Stimulated activated naive CD8-positive, alpha-beta T cell treated with anti-CD3 and anti-CD28 coated beads, Interleukin-15, amount 100 ng/mL, for 72 hours (primary cell): ENCODE data around the gene AGTRAP.

Source experiments
- ATAC-seq: fragments of 150-1000 bp; cut with Tn5 transposase; 2 replicates; pipeline ENCODE4 v1.10.0; 2021; ENCODE audit warnings: mild to moderate bottlenecking, moderate library complexity
- DNase-seq, 2 donors: peaks; one replicate each; pipeline ENCODE4 v3.0.0; 2021 to 2022
- H3K27ac Mint-ChIP-seq, 2 donors: one replicate each; pipeline ENCODE4 v1.8.0; 2022; ENCODE audit warnings: mild to moderate bottlenecking in 2 of 2, mixed read lengths in 2 of 2, moderate library complexity in 2 of 2
- H3K27me3 Mint-ChIP-seq: one replicate; pipeline ENCODE4 v1.8.0; 2022; ENCODE audit warnings: mixed read lengths
- H3K4me1 Mint-ChIP-seq: one replicate; pipeline ENCODE4 v1.8.0; 2022; ENCODE audit warnings: mild to moderate bottlenecking, mixed read lengths
- H3K4me3 Mint-ChIP-seq, 2 donors: one replicate each; pipeline ENCODE4 v1.8.0; 2022; ENCODE audit warnings: mild to moderate bottlenecking in 2 of 2, mixed read lengths in 2 of 2, moderate library complexity in 1 of 2
- H3K9me3 Mint-ChIP-seq, 2 donors: one replicate each; pipeline ENCODE4 v1.8.0; 2022; ENCODE audit warnings: mixed read lengths in 2 of 2

The AGTRAP gene

DNA sequence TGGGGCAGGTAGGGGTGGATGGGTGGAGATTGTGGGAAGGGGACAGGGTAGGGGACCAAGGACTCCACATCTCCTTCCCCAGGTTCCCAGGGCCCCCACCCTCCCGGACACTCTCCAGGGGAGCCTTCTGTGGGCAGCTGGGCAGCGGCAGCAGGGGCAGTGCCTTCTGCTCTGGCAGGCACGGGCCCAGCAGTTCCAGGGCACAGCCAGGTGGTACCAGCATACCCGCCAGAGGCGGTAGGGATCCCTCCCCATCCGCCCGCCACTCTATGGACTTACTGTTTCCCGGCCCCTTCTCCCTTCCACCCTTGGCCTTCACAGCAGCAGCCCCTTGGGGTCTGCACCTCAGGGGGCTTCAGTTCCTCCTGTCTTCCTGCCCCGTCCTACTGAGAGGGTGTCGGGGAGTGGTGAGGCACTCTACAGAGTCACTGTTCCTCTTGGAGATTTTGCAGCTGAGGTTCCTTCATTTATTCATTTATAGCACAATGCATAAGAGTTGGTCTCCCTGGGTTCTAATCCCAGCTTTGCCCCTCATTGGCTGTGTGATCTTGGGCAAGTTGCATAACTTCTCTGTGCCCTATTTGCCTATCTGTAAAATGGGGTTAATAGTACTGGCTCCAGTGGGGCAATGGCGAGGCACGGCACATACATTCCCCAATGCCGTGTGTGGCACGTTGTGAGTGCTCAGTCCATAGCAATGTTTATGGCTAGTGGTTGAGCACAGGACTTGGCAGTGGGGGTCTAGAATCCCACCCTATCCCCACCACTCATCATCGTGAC is 43.1 kb downstream of the AGTRAP start:
- no peak overlapping the region for H3K27ac Mint-ChIP-seq
- H3K27me3 Mint-ChIP-seq: no peaks in the 10 kb centered on the region
- H3K4me1 Mint-ChIP-seq: peaks cover 2% of the 10 kb centered on the region
- no peak for DNase-seq
- H3K4me3 Mint-ChIP-seq: no peak overlapping the region
- no peaks in the 10 kb centered on the region for H3K9me3 Mint-ChIP-seq
- ATAC-seq: no peak

DNA sequence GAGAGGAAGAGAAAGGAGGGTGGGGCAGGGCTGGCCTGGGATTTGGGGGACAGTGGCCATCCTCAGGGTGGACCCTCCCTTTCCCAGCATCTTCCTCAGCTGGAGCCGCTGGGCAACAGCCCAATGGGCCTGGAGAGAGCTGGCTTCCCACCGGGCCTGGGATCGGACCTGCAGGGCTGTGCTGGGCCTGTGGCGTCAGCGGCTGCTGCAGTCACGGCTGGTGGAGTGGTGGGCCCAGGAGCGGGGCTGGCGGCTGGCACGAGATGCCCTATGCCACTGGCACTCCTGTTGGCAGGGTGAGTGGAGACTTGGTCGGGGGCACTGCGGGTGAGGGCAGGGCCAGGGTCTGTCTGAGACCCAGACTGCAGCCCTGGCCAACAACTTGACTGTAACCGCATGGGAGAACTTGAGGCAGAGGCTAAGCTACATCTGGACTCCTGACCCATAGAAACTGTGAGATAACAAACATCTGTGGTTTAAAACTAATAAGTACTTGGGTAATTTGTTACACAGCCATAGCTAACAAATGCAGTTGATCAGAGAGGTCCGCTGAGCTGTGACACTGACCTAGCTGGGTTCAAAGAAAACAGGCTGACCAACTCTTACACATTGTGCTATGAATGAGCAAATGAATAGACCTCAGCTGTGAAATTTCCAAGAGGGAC is 43.9 kb downstream of the AGTRAP start:
- DNase-seq (no peak), ATAC-seq (no peak)
- Mint-ChIP-seq H3K27ac (no peak overlapping the region), H3K27me3 (no peaks in the 10 kb centered on the region), H3K4me3 (no peak overlapping the region), H3K4me1 (peaks cover 10% of the 10 kb centered on the region), H3K9me3 (no peaks in the 10 kb centered on the region)

DNA sequence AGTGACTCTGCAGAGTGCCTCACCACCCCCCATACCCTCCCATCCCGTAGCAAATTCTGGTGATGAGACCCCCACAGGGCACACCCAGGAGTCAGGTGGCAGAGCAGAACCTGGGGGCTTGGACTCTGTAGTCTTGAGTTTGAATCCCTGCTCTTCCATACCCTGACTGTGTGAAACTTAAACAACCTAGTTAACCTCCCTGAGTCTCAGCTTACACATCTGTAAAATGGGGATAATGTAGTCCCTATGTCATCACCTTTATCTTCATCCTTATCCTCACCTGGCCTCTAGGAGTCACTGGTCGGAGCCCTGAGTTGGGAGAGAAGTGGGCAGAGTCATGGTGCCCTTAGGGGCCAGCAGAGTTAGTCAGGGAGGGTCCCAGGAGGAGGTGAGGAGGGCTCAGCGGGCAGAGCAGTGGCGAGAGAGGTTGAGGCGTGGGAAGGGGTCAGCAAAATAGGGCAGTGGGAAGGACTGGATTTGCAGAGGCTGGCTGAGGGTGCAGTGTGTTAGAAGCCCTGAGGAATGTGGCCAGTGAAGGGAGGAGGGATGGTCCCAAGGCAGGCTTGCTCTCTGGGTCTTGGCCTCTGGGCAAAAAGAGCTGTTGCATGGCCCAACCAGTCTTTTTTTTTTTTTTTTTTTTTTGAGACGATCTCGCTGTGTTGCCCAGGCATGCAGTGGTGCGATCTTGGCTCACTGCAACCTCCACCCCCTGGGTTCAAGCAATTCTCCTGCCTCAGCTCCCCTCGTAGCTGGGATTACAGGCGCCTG is 44.6 kb downstream of the AGTRAP start:
- Mint-ChIP-seq H3K9me3 (no peaks in the 10 kb centered on the region), H3K27ac (no peak overlapping the region), H3K27me3 (no peaks in the 10 kb centered on the region), H3K4me1 (peaks cover 17% of the 10 kb centered on the region), H3K4me3 (no peak overlapping the region)
- DNase-seq: no peak
- no peak for ATAC-seq

DNA sequence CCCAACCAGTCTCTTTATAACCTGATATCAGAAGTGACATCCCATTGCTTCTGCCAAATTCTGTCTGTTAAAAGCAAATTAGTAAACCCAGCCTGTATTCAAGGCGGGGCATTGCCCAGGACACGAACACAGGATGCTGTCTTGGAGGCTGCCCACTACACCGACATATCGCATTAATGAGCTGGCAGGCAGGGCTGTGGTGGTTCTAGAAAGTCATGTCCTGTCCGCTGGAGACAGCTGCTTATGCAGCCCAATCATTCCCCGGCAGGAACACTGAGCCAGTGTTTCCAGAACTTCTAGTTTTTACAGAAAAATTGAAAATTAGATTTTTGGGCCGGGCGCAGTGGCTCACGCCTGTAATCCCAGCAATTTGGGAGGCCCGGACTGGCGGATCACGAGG is 45.4 kb downstream of the AGTRAP start:
- Mint-ChIP-seq H3K27me3 (no peaks in the 10 kb centered on the region), H3K27ac (no peak overlapping the region), H3K9me3 (no peaks in the 10 kb centered on the region), H3K4me3 (no peak overlapping the region), H3K4me1 (peaks cover 19% of the 10 kb centered on the region)
- ATAC-seq (no peak), DNase-seq (no peak)

DNA sequence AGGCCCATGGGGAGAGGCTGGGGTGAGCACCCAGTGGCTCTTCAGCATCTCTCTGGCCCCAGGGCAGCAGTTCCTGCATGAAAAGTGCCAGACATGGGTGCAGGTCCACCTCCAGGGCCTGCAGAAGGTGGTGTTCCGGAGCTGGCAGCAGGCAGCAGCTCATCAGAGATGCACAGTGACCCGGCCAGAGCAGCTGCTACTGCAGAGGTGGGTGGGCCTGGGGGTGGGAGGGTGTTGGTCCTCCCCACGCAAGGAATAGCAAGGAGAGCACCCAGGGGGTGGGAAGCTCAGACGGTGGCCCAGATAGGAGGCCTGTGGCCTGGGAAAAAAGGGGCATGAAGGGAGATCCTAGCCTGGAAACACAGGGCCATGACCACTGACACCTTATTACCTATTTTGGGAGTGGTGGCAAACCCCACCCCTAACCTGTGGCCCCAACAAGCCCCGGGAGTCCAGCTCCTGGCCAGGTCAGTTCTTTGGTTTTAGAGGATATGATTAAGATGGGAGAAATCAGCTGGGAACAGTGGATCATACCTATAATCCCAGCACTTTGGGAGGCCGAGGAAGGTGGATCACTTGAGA is 46.3 kb downstream of the AGTRAP start:
- Mint-ChIP-seq H3K9me3 (no peaks in the 10 kb centered on the region), H3K27ac (no peak overlapping the region), H3K27me3 (no peaks in the 10 kb centered on the region), H3K4me1 (peaks cover 19% of the 10 kb centered on the region), H3K4me3 (no peak overlapping the region)
- DNase-seq: no peak
- ATAC-seq: no peak

DNA sequence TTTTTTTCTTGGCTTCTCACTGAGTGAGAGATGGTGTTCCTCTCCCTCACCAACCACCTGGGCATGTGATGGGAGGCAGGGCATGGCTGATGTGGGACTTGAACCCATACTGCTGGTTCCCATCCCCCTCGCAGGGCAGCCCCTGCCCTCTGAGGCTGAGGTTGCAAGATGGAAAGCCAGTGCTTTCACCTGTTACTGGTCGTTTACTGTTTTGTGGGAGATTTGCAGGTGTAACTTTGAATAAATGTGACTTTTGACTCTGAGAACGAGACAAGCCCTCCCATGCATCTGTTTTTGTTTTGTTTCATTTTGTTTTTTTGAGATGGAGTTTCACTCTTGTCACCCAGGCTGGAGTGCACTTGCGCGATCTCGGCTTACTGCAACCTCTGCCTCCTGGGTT is 47.6 kb downstream of the AGTRAP start:
- ATAC-seq: no peak
- peaks cover 19% of the 10 kb centered on the region for H3K4me1 Mint-ChIP-seq
- no peak overlapping the region for H3K4me3 Mint-ChIP-seq
- no peaks in the 10 kb centered on the region for H3K27me3 Mint-ChIP-seq
- DNase-seq: no peak
- no peaks in the 10 kb centered on the region for H3K9me3 Mint-ChIP-seq
- no peak overlapping the region for H3K27ac Mint-ChIP-seq

DNA sequence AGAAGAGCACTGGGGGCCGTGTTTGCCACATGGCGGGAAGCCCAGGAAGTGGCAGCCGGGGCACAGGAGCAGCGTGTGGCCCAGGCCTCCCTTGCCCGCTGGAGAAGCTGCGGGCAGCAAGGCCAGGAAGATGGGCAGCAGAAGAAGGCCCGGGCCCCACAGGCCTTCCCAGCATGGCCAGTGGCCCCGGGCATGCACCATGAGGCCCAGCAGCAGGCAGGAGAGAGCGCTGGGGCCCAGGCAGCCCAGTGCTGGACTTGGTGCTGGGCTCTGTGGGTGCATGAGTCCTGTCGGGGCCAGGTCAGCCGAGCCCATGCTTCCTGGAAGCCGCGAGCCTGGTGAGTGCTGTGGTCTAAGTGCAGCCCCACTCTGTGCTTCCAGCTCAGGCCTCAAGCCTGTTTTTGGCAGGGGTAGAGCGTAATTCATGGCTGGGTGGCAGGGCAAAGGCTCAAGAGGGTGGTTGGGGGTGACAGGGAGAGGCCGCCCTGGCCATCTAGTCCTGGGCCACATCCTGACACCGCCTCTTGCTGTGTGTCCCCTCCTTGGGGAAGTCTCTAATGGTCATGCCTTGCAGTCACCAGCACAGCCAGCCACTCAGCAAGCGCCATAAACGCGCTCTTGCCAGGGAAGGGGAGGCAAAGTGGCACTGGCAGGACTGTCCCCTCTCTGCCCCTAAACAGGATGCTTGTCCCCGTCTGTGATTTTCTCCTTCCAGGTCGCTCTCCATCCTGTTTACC is 48.5 kb downstream of the AGTRAP start:
- no peak for DNase-seq
- peak; percentile 33 for ATAC-seq
- Mint-ChIP-seq H3K27ac (no peak overlapping the region), H3K27me3 (no peaks in the 10 kb centered on the region), H3K4me3 (peak overlapping the region in 1 of 2 donors; percentile 67), H3K4me1 (peaks cover 19% of the 10 kb centered on the region), H3K9me3 (no peaks in the 10 kb centered on the region)

DNA sequence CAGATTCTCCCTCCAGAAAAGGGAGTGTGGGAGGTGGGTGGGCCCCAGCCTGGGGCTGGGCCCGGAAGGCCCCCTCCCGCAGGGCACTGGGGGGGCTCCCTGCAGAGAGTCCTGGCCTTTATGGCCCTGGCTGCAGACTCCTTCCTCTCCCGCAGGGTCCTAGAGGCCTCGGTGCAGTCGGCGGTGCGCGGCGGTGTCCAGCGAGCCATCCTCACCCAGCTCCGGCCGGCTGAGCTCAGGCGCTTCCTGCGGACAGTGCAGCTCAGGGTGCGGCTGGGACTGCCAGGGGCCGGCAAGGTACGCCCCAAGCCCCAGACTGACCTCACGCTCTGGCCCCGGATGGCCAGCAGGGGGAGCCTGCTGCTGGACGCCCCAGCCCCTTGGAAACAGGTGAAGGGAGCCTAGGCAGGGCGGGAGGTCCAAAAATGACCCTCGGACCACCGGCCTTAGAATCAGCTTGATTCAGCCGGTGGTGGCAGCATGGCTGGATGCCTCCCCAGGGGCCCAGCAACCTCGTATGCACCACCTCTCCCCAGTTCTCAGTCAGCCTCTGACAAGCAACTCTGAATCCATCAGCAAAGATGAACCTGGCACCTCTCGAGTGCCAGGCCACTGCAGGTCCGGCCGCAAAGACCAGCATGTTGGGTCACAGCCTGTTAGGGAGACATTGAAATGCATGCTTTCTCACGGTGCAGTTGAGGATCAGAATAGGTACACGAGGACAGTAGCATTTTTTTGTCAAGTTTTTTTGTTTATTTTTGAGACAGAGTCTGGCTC is 49.2 kb downstream of the AGTRAP start:
- no peaks in the 10 kb centered on the region for H3K9me3 Mint-ChIP-seq
- DNase-seq: peak; percentile 39 to 48
- peaks cover 19% of the 10 kb centered on the region for H3K4me1 Mint-ChIP-seq
- peak overlapping the region in 1 of 2 donors; percentile 20 for H3K27ac Mint-ChIP-seq
- no peaks in the 10 kb centered on the region for H3K27me3 Mint-ChIP-seq
- peak overlapping the region; percentile 42 to 67 for H3K4me3 Mint-ChIP-seq
- peak; percentile 78 for ATAC-seq

DNA sequence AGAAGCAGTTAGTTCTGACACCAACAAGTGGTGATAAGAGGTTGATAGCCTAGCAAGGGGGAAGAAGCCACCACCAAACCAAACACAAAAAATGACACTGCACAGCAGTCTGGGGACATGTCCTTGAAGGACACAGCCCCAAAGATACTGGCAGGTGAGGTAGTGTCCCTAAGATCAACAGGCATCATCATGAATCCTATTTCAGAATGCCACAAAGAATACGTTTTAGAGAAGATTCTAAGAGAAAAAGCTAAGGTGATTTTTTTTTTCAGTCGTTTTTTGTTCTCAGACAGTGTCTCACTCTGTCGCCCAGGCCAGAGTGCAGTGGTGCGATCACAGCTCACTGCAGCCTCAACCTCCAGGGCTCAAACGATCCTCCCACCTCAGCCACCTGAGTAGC is 50.2 kb downstream of the AGTRAP start:
- no peak overlapping the region for H3K27ac Mint-ChIP-seq
- peaks cover 19% of the 10 kb centered on the region for H3K4me1 Mint-ChIP-seq
- no peaks in the 10 kb centered on the region for H3K9me3 Mint-ChIP-seq
- no peak overlapping the region for H3K4me3 Mint-ChIP-seq
- ATAC-seq: no peak
- no peak for DNase-seq
- no peaks in the 10 kb centered on the region for H3K27me3 Mint-ChIP-seq

DNA sequence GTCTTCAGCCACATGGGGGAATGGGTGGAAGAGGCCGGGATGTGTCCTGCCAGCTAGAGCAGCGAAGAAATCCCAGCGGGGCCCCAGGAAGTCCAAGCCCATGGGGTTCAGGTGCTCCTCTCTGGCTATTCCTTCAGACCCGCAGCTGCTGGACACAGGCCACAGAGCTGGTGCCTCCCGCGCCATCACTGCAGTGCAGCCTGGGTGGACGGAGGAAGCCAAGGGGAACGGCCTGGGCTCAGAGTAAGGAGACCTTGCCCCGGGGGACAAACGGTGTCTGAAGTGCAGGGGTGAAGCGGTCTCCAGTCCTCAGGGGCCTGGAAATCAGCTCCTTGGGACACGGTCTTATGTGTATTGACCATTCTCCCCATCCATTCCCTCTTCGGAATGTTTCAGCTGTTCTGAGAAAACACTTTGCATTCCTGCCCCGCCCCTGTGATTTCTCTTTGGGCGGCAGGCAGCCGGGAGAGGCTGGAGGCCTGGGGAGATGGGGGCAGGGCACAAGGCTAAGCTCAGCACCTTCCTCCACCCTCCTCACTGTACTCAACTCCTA is 51.4 kb downstream of the AGTRAP start:
- DNase-seq (no peak), ATAC-seq (no peak)
- Mint-ChIP-seq H3K27ac (no peak overlapping the region), H3K4me1 (peaks cover 19% of the 10 kb centered on the region), H3K4me3 (no peak overlapping the region), H3K9me3 (no peaks in the 10 kb centered on the region), H3K27me3 (no peaks in the 10 kb centered on the region)

DNA sequence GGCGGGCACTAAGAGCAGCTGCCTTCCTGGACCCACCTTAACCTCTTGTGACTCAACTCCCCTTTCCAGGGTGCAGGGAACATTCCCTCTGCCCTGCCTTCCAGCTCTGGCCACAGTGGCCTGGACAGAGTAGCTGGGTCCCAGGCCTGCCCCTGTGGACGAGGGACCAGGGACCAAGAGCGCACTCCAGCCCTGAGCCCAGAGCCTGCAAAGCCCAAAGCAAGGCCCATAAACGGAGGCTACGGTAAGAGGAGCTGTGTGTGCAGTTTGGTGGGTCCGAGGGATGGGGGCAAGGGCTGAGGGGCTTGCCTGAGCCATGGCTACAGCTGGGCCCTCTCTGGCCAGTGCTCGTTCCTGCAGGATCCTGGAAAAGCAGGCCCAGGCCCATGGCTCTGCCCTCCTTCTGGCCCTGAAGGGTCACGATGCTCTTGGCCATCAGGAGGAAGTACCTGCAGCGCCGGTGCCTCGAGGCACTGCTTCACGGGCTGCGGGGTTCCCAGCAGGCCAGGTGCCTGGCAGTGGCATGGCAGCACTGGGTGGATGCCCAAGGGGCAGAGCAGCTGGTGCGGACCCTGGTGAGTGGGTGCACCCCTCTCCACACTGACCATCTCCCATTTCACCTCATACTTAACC is 52.0 kb downstream of the AGTRAP start:
- no peaks in the 10 kb centered on the region for H3K9me3 Mint-ChIP-seq
- DNase-seq (no peak), ATAC-seq (no peak)
- no peaks in the 10 kb centered on the region for H3K27me3 Mint-ChIP-seq
- peaks cover 19% of the 10 kb centered on the region for H3K4me1 Mint-ChIP-seq
- H3K4me3 Mint-ChIP-seq: no peak overlapping the region
- no peak overlapping the region for H3K27ac Mint-ChIP-seq

DNA sequence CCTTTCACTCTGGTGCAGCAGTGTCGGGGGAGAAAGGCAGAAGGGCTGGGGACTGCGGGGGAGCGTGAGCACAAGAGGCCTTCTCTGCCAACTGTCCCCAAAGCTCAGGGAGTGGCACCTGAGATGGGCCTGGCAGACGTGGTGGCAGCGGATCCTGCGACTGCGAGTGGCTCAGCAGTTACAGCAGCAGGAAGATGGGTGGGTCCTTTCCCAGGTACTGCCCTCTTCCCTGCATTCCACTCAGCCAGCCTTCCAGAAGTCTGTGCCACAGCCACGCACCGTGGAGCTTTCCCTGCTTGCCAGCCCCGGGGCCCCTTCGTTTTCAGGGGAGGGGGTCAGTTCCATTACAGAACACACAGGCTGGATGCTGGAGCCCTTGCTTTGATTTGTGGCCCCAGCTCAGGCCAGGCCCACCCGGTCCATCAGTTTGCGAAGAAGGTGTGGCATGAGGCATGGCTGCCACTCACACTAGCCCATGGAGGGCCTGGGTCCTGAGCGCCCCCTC is 52.7 kb downstream of the AGTRAP start:
- no peak overlapping the region for H3K27ac Mint-ChIP-seq
- no peaks in the 10 kb centered on the region for H3K9me3 Mint-ChIP-seq
- peaks cover 19% of the 10 kb centered on the region for H3K4me1 Mint-ChIP-seq
- H3K27me3 Mint-ChIP-seq: no peaks in the 10 kb centered on the region
- no peak overlapping the region for H3K4me3 Mint-ChIP-seq
- no peak for ATAC-seq
- DNase-seq: no peak

DNA sequence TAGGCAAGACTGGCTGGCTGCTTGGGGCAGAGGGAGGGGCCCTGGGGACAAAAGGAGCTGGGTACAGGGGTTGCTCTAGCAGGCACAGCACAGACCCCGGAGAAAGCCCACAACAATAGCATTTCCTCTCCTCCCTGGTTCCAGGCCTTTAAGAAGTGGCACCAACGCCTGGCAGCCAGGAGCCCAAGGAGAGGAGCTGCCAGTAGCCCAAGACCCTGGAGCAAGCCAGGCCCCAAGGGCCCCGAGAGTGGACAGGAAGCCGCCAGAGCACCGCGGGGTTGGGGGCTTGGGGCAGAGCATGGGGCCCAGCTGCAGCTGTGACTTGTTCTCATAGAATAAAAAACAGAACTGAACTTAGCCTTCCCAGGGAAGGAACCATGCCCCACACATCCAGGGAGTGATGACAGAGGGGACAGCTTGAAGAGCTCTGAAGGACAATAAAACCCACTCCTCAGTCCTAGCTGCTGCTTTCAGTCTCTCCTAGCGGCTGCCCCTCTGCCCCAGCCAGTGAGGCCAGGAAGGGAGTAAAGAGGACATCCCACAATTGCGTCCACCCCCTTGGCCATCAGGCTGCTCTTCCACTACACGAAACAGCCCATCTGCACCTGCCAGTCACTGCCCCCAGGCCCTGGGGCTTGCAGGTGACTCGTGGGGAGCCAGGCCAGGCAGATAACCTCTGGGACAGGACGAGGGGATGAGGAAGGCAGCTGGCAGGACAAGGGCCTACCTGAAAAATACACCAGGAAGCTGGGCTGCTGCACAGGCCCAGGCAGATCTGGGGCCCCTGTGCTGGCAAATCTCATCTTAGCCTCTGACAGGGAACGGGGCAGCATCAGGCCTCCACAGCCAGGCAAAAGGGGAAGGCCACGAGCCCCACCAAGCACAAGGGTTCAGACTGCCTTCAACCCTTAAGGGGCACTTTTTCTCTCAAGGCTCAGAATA is 53.5 kb downstream of the AGTRAP start:
- Mint-ChIP-seq H3K27me3 (no peaks in the 10 kb centered on the region), H3K4me3 (no peak overlapping the region), H3K9me3 (no peaks in the 10 kb centered on the region), H3K4me1 (peaks cover 13% of the 10 kb centered on the region), H3K27ac (peak overlapping the region in 1 of 2 donors; percentile 88)
- no peak for DNase-seq
- no peak for ATAC-seq
